ENCODE results near the gene HPDL.

HPDL gene

DNA sequence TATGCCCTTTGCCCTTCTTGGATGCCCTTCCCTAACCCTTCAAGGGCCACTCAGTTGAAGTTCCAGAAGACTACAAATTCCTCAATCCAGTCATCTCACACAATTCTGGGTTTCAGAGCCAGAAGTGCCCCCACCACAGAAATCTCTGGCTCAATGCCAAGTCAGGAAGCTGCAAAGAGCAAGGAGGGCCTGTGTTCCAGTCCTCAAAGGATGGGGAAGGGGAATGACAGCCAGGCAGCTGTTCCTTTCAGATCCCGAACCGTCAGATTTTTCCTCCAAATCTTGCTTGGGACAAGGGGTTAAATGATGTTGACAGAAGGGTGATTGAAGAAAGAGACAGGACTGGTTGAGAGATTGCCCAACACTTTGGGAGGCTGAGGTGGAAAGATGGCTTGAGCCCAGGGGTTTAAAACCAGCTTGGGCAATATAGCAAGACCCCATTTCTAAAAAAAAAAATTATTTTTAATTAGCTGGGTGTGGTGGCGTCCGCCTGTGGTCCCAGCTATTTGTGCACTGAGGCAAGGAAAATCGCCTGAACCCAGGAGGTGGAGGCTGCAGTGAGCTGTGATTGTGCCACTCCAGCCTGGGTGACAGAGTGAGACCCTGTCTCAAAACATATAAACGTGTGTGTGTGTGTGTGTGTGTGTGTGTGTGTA is 716 bp upstream of the HPDL start:
- no peak for DNase-seq

- peak; percentile 59 for DNase-seq
Observed at GRCh38 chr1:45327644-45328515, 1.2 kb downstream of the HPDL start.

- no peak for DNase-seq
Observed at GRCh38 chr1:45328680-45329079, 2.0 kb downstream of the HPDL start.

DNA sequence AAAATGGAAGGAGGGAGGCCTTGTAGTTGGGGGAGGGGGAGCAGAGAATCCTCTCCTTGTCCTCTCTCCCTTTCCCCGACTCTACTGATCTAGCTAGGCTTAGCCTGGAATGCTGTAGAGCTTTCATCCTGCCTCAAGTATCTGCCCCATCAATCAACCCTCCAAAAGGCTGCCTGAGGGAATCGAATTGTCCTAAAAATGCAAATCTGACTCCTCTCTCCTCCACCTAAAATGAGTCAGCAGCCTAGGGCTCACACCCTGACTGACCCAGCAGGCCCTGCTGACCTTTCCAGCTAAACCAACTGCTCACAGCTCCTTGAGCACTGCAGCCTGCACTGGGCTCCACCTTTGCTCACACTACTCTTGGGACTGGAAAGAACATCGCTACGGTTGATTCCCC is 2.8 kb downstream of the HPDL start:
- no peak for DNase-seq

DNA sequence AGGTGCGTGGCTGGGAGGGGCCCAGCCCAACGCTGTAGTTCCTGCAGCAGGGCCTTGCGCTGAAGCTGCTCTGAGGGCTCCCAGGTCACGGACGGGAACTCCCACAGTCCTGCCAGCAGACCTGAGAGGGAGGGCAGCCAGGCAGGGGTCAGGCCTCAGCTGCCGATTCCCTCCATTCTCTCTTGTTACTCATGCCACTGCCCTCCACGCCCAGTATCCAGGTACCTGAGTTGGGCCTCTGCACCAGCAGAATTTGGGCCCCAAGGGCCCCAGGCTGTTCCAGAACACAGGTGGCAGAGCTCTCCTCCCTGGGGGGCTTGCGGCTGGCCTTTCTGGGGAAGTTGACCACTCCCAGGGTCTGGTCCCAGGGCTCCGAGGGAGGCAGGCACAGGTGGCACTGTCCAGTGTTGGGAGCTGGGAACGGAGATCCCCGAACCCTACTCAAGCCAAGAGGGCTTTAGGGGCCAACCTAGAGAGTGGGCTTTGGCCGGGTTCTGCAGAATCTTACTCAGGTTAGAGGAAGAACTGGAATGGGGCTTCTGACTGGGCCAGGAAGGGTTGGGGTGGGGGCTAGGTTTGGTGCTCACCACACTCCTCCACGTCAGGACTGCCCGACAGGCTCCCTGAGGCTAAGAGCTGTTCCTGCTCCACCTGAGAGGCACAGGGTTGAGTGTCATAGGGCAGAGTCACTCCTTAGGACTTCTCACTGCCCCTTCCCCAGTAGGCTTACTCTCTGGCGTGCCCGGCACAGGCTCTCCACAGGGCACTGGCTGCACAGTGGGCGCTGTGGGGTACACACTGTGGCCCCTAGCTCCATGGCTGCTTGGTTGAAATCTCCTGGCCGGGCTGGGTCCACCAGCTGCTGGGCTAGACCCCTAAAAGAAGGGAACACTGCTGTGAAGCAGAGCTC is 5.0 kb downstream of the HPDL start:
- DNase-seq: no peak

- no peak for DNase-seq
Observed at GRCh38 chr1:45332346-45332720, 5.6 kb downstream of the HPDL start.

DNA sequence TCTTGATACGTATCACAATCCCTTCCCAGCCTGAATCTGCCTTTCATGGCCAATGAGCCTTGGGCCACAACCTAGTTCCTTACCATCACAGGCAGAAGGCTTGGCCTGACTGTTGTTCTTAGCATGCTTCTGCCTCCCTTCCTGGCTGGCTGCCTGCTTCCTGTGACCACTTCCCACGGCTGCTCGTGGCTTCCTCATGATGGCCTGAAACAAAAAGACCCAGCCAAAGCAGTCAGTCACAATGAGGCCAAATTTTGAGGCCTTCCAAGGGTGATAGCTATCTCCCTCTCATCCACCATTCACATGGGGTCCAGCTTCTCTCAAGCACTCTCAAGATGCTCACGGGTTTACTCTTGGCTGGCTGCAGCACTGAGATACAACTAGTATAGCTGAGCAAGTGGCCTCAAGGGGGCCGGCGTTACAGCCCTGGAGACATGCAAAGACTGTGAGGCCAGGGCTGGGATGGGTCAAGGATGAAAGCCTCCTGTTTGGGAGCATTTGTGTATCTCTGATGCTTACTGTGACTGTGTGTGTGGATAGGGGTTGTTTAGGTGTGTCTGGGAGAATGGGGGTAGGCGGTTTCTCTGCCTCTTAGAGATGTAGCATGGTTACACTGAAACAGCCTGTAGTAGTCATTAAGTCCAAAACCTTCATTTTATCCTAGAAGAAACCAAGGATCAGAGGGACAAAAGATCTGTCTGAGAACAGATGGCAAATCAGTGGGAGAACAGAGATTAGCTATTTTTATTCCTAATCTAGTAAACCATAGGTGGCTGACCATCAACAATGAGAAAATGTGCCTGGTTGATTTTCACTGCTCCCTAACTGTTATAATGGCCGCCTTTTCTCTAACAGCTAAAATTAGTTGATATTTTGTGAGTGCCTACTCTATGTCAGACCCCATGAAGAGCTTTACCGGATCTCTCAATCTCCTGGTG is 7.9 kb downstream of the HPDL start:
- no peak for DNase-seq

- DNase-seq: no peak
Observed at GRCh38 chr1:45335855-45336324, 9.2 kb downstream of the HPDL start.

GRCh38 chr1:45337630-45338325 is 11.1 kb downstream of the HPDL start:
- no peak for DNase-seq

GRCh38 chr1:45339789-45340558 is 13.3 kb downstream of the HPDL start, which contains the start of the genes MUTYH and TOE1:
TSS of gene MUTYH (minus strand) at chr1:45340440. CDS start at chr1:45334505, 5,935 bp downstream.
TSS of gene TOE1 (plus strand) at chr1:45340170. CDS start at chr1:45340253, 83 bp downstream.
- peak; percentile 94 for DNase-seq

- DNase-seq: no peak
Observed at GRCh38 chr1:45340816-45341466, 14.2 kb downstream of the HPDL start.

GRCh38 chr1:45344499-45344898 is 17.8 kb downstream of the HPDL start:
- no peak for DNase-seq

- no peak for DNase-seq
Observed at GRCh38 chr1:45345014-45345413, 18.3 kb downstream of the HPDL start.

DNA sequence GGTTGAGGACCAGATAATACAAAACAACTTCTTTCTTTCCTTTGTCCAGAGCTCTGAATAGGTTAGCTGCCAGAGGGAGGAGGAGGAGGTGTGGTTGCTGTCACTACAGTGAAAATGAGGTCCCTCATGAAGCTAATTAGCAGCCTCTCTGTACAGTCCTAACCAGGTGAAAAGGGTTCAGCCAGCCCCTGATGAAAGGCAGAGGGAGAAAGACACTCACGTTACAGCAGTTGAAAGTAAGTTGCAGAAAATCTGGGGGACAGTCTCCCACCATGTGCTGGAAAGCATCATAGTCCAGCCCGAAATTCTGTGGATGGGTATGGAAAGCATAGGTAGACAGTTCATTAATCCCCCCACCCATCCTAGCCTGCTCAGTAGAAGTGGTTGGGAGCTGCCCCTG is 19.8 kb downstream of the HPDL start:
- no peak for DNase-seq

DNA sequence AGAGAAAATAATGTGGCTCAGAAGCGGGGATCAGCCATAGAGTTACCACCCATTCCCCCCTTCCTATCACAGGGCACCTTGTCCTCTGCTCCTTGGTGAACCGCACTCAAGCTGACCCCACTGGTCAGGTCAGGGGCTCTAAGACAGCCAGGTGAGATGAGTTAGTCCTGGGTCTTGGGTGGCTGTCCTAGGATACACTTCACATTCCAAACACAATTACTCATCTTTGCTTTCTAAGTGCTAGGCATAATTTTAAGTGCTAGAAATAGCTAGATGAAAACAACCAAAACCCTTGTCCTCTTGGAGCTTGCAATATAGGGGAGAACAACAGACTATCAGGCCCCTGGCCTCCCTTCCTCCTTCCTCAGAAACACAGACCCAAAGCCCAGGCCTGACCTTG is 21.3 kb downstream of the HPDL start:
- DNase-seq: no peak

- no peak for DNase-seq
Observed at GRCh38 chr1:45348609-45348965, 21.9 kb downstream of the HPDL start.

DNA sequence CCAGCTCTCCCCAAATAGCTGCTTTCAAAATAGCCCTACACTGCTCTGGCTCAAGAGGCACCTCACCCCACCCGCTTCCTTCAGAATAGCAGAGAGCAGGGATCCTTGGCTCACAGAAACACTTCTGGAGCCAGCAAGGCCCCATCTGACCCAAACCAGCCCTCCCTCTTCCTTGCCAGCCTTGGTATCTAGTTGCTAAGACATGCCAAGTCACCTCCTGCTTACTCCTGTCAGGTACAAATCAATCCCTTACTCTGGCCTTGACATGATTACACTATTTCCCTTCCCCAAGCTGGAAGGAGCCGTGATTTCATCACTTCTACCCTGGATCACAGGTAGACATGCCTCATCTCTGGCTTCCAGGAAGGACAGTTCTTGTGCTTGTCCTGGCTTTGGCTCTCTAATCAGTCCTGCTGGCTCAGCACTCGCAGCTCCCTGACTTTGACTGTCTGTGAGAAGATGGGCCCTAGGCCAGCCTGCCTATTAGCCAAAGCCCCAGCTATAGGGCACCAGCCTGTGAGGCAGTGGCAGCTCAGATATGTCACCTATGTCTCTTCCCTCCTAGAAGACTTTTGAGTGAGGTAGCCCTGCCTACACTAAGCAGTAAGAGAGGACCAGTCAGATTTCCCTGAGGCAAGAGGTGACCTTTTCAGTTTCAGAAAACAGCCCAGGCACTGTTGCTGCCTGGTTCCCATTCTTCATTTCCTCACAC is 22.4 kb downstream of the HPDL start:
- no peak for DNase-seq

DNA sequence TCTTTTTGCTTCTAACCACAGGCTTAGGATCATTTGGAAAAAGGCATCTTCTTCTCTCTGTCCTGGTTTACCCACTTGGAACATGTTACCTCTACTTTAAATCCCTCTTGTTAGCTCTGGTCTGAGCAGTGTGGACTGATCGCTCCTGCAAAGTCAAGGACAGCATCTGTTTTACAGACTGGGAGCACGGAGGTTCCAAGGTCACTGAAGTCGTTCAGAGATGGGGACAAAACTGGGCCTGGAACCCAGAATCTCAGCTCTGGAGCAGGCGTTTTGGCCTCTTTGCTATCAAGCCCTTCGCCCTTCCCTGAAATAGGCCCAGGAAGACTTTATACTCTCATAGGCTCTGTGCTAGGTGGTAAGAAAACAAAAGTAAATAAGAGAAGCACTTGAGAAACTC is 24.8 kb downstream of the HPDL start:
- no peak for DNase-seq

GRCh38 chr1:45353685-45354084 is 27.0 kb downstream of the HPDL start:
- DNase-seq: no peak

Measured in NCI-H510A treated with DMSO at 0.1 percent for 48 hours (cell line).